Measurements from ENCODE around the gene MMP14.

MMP14 gene

GRCh38 chr14:22820731-22821130, 15.7 kb upstream of the MMP14 start:
- DNase-seq (ENCODE audit: low read depth in 1 of 2, low spot score in 1 of 2): no peak
- Histone ChIP-seq H3K27me3 (ENCODE audit: insufficient read depth, poor library complexity, severe bottlenecking) (no peaks in the 10 kb centered on the region), H3K27ac (replicated peaks) (no peak overlapping the region), H3K4me3 (replicated peaks; ENCODE audit: insufficient read depth, low read length) (no peak overlapping the region)
- TF ChIP-seq REST (IDR thresholded peaks at IDR 0.05; ENCODE audit: insufficient replicate concordance, low read depth) (no peak), POLR2AphosphoS5 (IDR thresholded peaks at IDR 0.05; ENCODE audit: low read depth) (no peak), GABPA (IDR thresholded peaks at IDR 0.05; ENCODE audit: low read depth) (no peak), SPI1 (IDR thresholded peaks at IDR 0.05; ENCODE audit: borderline replicate concordance, low read depth) (no peak), CTCF (IDR thresholded peaks at IDR 0.05; ENCODE audit: insufficient read depth, low read length) (no peak)

GRCh38 chr14:22821193-22822015, 15.0 kb upstream of the MMP14 start:
- DNase-seq (ENCODE audit: low read depth in 1 of 2, low spot score in 1 of 2): no peak
- TF ChIP-seq POLR2AphosphoS5 (IDR thresholded peaks at IDR 0.05; ENCODE audit: low read depth) (no peak), REST (IDR thresholded peaks at IDR 0.05; ENCODE audit: insufficient replicate concordance, low read depth) (no peak), GABPA (IDR thresholded peaks at IDR 0.05; ENCODE audit: low read depth) (no peak), CTCF (IDR thresholded peaks at IDR 0.05; ENCODE audit: insufficient read depth, low read length) (no peak), SPI1 (IDR thresholded peaks at IDR 0.05; ENCODE audit: borderline replicate concordance, low read depth) (no peak)
- H3K4me3 ChIP-seq (replicated peaks; ENCODE audit: insufficient read depth, low read length): no peak overlapping the region
- no peak overlapping the region for H3K27ac ChIP-seq (replicated peaks)
- no peaks in the 10 kb centered on the region for H3K27me3 ChIP-seq (ENCODE audit: insufficient read depth, poor library complexity, severe bottlenecking)

GRCh38 chr14:22822016-22822570, 14.3 kb upstream of the MMP14 start:
- Histone ChIP-seq H3K27ac (replicated peaks) (no peak overlapping the region), H3K27me3 (ENCODE audit: insufficient read depth, poor library complexity, severe bottlenecking) (no peaks in the 10 kb centered on the region), H3K4me3 (replicated peaks; ENCODE audit: insufficient read depth, low read length) (peak overlapping the region; percentile 35)
- no peak for TF ChIP-seq CTCF (IDR thresholded peaks at IDR 0.05; ENCODE audit: insufficient read depth, low read length)
- no peak for TF ChIP-seq SPI1 (IDR thresholded peaks at IDR 0.05; ENCODE audit: borderline replicate concordance, low read depth)
- TF ChIP-seq REST (IDR thresholded peaks at IDR 0.05; ENCODE audit: insufficient replicate concordance, low read depth): no peak
- no peak for TF ChIP-seq GABPA (IDR thresholded peaks at IDR 0.05; ENCODE audit: low read depth)
- no peak for TF ChIP-seq POLR2AphosphoS5 (IDR thresholded peaks at IDR 0.05; ENCODE audit: low read depth)
- DNase-seq (ENCODE audit: low read depth in 1 of 2, low spot score in 1 of 2): no peak

Data from HL-60 (cell line).